ENCODE measurements around the gene FYB1.

FYB1 gene

GRCh38 chr5:39158127-39158593 is 61.2 kb downstream of the FYB1 start:
- DNase-seq, result no peak

- no peak for DNase-seq
Observed at GRCh38 chr5:39157701-39158100, 61.7 kb downstream of the FYB1 start.

GRCh38 chr5:39156082-39156481 is 63.3 kb downstream of the FYB1 start:
- no peak for DNase-seq

GRCh38 chr5:39151745-39152144 is 67.6 kb downstream of the FYB1 start:
- no peak for DNase-seq

- no peak for DNase-seq
Observed at GRCh38 chr5:39149966-39150365, 69.4 kb downstream of the FYB1 start.

- no peak for DNase-seq
Observed at GRCh38 chr5:39148983-39149534, 70.3 kb downstream of the FYB1 start.

GRCh38 chr5:39146831-39147540 is 72.4 kb downstream of the FYB1 start:
- no peak for DNase-seq

- DNase-seq, result no peak
Observed at GRCh38 chr5:39143151-39143860, 76.1 kb downstream of the FYB1 start.

GRCh38 chr5:39140558-39141168 is 78.7 kb downstream of the FYB1 start:
- no peak for DNase-seq

- no peak for DNase-seq
Observed at GRCh38 chr5:39138892-39139291, 80.5 kb downstream of the FYB1 start.

GRCh38 chr5:39137819-39138451 is 81.4 kb downstream of the FYB1 start:
- no peak for DNase-seq

GRCh38 chr5:39137391-39137790 is 82.0 kb downstream of the FYB1 start:
- no peak for DNase-seq

- no peak for DNase-seq
Observed at GRCh38 chr5:39132792-39133191, 86.6 kb downstream of the FYB1 start.

- no peak for DNase-seq
Observed at GRCh38 chr5:39132128-39132447, 87.3 kb downstream of the FYB1 start.

GRCh38 chr5:39131210-39132127 is 87.9 kb downstream of the FYB1 start:
- no peak for DNase-seq

GRCh38 chr5:39130716-39131115 is 88.6 kb downstream of the FYB1 start:
- DNase-seq, result no peak

GRCh38 chr5:39121922-39122321 is 97.4 kb downstream of the FYB1 start:
- DNase-seq, result no peak

- no peak for DNase-seq
Observed at GRCh38 chr5:39121315-39121714, 98.0 kb downstream of the FYB1 start.

- no peak for DNase-seq
Observed at GRCh38 chr5:39120052-39120420, 99.3 kb downstream of the FYB1 start.

- DNase-seq, result no peak
Observed at GRCh38 chr5:39119404-39120051, 99.8 kb downstream of the FYB1 start.

- no peak for DNase-seq
Observed at GRCh38 chr5:39118638-39119037, 100.7 kb downstream of the FYB1 start.

GRCh38 chr5:39117401-39117800 is 102.0 kb downstream of the FYB1 start:
- DNase-seq, result no peak
